Measurements from ENCODE around the gene RBM19. TPM values are rescaled to one million over a fixed set of nuclear protein-coding genes. Genes with fewer than 3 reads are reported as not detected.

RBM19 gene
- total RNA-seq, 2 donors from 2014 or later, result 15.3 to 15.6 TPM

DNA sequence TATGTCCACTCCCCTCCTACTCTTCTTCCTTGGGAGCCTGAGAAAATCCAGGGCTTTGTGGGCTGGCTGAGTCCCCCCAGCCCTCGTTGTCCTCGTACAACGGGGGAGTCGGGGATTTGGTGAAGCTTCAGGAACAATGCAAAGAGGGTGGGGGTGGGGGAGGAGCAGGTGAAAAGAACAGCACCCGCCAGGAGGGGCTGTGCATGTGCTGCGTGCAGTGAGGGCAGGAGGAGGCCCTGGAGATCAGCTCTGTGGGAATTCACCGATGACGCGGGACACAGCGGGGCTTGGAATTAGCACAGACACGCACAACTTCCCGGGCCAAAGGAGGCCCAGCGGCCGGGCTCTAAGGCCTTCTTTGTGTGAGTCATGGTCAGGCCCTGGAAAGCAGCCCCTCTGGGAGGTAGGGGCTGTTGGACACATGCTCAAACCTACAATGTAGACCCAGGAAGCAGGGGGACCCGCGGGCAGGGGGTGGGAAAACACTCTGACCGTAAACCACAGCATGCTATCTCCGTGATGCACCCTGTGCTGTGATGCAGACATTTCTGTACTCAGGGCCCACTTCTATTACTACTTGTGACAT lies 32.8 kb downstream of the RBM19 start:
- Histone ChIP-seq H3K4me3 (no peak overlapping the region), H3K36me3 (peaks cover 40% of the 10 kb centered on the region), H3K9me3 (no peaks in the 10 kb centered on the region), H3K4me1 (peaks cover 0 to 4% of the 10 kb centered on the region in 2 donors), H3K27ac (no peak overlapping the region), H3K27me3 (no peaks in the 10 kb centered on the region)
- TF ChIP-seq, protein P1, sequence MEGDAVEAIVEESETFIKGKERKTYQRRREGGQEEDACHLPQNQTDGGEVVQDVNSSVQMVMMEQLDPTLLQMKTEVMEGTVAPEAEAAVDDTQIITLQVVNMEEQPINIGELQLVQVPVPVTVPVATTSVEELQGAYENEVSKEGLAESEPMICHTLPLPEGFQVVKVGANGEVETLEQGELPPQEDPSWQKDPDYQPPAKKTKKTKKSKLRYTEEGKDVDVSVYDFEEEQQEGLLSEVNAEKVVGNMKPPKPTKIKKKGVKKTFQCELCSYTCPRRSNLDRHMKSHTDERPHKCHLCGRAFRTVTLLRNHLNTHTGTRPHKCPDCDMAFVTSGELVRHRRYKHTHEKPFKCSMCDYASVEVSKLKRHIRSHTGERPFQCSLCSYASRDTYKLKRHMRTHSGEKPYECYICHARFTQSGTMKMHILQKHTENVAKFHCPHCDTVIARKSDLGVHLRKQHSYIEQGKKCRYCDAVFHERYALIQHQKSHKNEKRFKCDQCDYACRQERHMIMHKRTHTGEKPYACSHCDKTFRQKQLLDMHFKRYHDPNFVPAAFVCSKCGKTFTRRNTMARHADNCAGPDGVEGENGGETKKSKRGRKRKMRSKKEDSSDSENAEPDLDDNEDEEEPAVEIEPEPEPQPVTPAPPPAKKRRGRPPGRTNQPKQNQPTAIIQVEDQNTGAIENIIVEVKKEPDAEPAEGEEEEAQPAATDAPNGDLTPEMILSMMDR (IDR thresholded peaks at IDR 0.05), result no peak
- DNase-seq (ENCODE audit: low spot score), result peak; percentile 60

GRCh38 chr12:113932381-113933196 lies 33.5 kb downstream of the RBM19 start:
- Histone ChIP-seq H3K4me1 (peaks cover 0 to 4% of the 10 kb centered on the region in 2 donors), H3K27me3 (no peaks in the 10 kb centered on the region), H3K36me3 (peaks cover 34% of the 10 kb centered on the region), H3K4me3 (no peak overlapping the region), H3K9me3 (no peaks in the 10 kb centered on the region), H3K27ac (no peak overlapping the region)
- DNase-seq (ENCODE audit: low spot score), result no peak
- TF ChIP-seq, protein P1 (IDR thresholded peaks at IDR 0.05), result no peak

- Histone ChIP-seq H3K4me3 (no peak overlapping the region), H3K36me3 (peaks cover 27% of the 10 kb centered on the region), H3K9me3 (no peaks in the 10 kb centered on the region), H3K4me1 (peaks cover 0 to 4% of the 10 kb centered on the region in 2 donors), H3K27ac (no peak overlapping the region), H3K27me3 (no peaks in the 10 kb centered on the region)
- DNase-seq (ENCODE audit: low spot score), result no peak
- TF ChIP-seq, protein P1 (IDR thresholded peaks at IDR 0.05), result no peak
These were observed 34.6 kb downstream of the RBM19 start for GRCh38 chr12:113931517-113931916.

GRCh38 chr12:113930249-113930648 lies 35.9 kb downstream of the RBM19 start:
- Histone ChIP-seq H3K9me3 (no peaks in the 10 kb centered on the region), H3K36me3 (peaks cover 38% of the 10 kb centered on the region), H3K27ac (no peak overlapping the region), H3K27me3 (no peaks in the 10 kb centered on the region), H3K4me3 (no peak overlapping the region), H3K4me1 (peaks cover 0 to 4% of the 10 kb centered on the region in 2 donors)
- DNase-seq (ENCODE audit: low spot score), result no peak
- TF ChIP-seq, protein P1 (IDR thresholded peaks at IDR 0.05), result no peak

DNA sequence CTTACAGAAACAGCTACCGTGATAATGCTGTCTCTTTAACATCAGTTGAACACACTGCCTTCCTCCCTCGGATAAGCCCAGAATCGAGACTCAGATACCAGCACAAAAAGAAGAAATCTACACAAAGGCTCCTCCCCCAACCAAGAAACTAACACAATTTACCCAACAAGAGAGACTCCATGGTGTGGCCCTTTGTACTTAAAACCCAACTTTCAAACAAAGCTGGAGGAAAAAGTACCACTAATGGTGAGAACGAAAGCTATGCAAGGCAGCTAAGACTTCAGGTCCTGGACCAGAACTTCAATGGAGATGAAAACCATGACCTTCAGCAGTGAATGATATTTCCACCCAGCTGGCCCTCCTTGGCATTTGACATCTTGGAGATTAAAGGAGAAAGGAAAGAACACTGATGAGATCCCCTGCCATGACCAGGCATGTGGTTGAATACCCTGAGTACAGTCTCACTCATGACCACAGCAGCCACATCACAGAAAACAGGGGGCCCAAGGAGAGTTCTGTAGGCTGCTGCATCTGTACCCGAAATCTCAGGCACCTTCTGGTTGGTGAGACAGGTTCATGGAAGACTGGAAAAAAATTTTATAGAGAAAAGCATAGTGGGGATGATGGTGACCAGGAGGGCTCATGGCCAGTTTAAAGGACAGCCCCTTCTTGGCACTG lies 36.7 kb downstream of the RBM19 start:
- Histone ChIP-seq H3K4me3 (no peak overlapping the region), H3K4me1 (peaks cover 0 to 4% of the 10 kb centered on the region in 2 donors), H3K36me3 (peaks cover 40% of the 10 kb centered on the region), H3K27me3 (no peaks in the 10 kb centered on the region), H3K27ac (no peak overlapping the region), H3K9me3 (no peaks in the 10 kb centered on the region)
- TF ChIP-seq, protein P1 (IDR thresholded peaks at IDR 0.05), result no peak
- DNase-seq (ENCODE audit: low spot score), result no peak

Measured in right atrium auricular region (tissue), 2 donors.